ENCODE data around the gene PPP1R16B. TPM values are rescaled to one million over a fixed set of nuclear protein-coding genes. Genes with fewer than 3 reads are reported as not detected.

The PPP1R16B gene
- polyA plus RNA-seq, 1 donor from 2014 or later, result 1.9 TPM

GRCh38 chr20:38970302-38970701 lies 164.8 kb downstream of the PPP1R16B start:
- H3K36me3 ChIP-seq (ENCODE audit: insufficient read depth, low read length), result peaks cover 6% of the 10 kb centered on the region
- H3F3A ChIP-seq (ENCODE audit: insufficient read depth, low read length, poor library complexity, severe bottlenecking), result no peaks in the 10 kb centered on the region
- H3K9me2 ChIP-seq (ENCODE audit: insufficient read depth, low read length), result no peaks in the 10 kb centered on the region
- no peaks in the 10 kb centered on the region for H3K79me2 ChIP-seq (replicated peaks; ENCODE audit: insufficient read depth, low read length)
- no peak overlapping the region for H3K27ac ChIP-seq (ENCODE audit: low read length)
- H4K20me1 ChIP-seq (ENCODE audit: insufficient read depth), result no peaks in the 10 kb centered on the region
- H3K27me3 ChIP-seq (ENCODE audit: insufficient read depth, low read depth, low read length), result no peaks in the 10 kb centered on the region
- H2AFZ ChIP-seq (ENCODE audit: low read depth, low read length), result no peak overlapping the region
- no peak overlapping the region for H3K4me3 ChIP-seq (ENCODE audit: low read length)
- no peak overlapping the region for H3K9ac ChIP-seq (ENCODE audit: low read length)
- H3K4me2 ChIP-seq (ENCODE audit: low read length), result no peak overlapping the region
- TF ChIP-seq MXI1 (conservative IDR thresholded peaks at IDR 0.05; ENCODE audit: poor library complexity, severe bottlenecking), result no peak
- no peak for TF ChIP-seq SMC3 (conservative IDR thresholded peaks at IDR 0.05; ENCODE audit: poor library complexity)
- no peak for TF ChIP-seq TAF1 (IDR thresholded peaks at IDR 0.05; ENCODE audit: low read depth)
- H3K9me3 ChIP-seq (ENCODE audit: low read length), result no peaks in the 10 kb centered on the region

Small RNAs within 50 kb of the gene (small RNA-seq; reads per million reads assigned to genes)
- 0.33 to 6.8 (median 1.8) reads per million in 3 experiments for gene AL023803.1

Other genes starting within 250 kb of the PPP1R16B start
- not detected in 2 replicates for gene ADIG, start 224.5 kb upstream of the PPP1R16B start, polyA plus RNA-seq
- gene ARHGAP40, start 203.9 kb upstream of the PPP1R16B start, polyA plus RNA-seq, result 0.61 TPM in 1 of 2 replicates, not detected in the other
- 36.2 and 40.0 TPM in 2 replicates for gene SLC32A1, start 81.2 kb upstream of the PPP1R16B start, polyA plus RNA-seq
- 23.3 and 24.5 TPM in 2 replicates for gene ACTR5, start 57.2 kb upstream of the PPP1R16B start, polyA plus RNA-seq
- gene FAM83D, start 120.7 kb downstream of the PPP1R16B start, polyA plus RNA-seq, result 0.48 and 2.4 TPM in 2 replicates
- gene DHX35, start 156.6 kb downstream of the PPP1R16B start, polyA plus RNA-seq, result 21.3 and 24.9 TPM in 2 replicates